Right lobe of liver (tissue), 6 donors: ENCODE results near the gene OTUD1. TPM values are rescaled to one million over a fixed set of nuclear protein-coding genes. Genes with fewer than 3 reads are reported as not detected.

Experiments
- ATAC-seq, 4 donors: fragments of 200-7000 bp; cut with Tn5 transposase; one replicate each; pipeline ENCODE4 v1.9.1; 2020; ENCODE audit warnings: mild to moderate bottlenecking in 4 of 4, moderate library complexity in 4 of 4
- DNase-seq, 3 donors: peaks; one replicate each; pipeline ENCODE4 v3.0.0-alpha.2; 2020
- H3K27ac ChIP-seq, 3 donors: fragments of 200-600 bp; one replicate each; pipeline ENCODE4 v1.8.0; 2022
- H3K27me3 ChIP-seq, 2 donors: fragments of 200-600 bp; one replicate each; pipeline ENCODE4 v1.8.0; 2022
- H3K36me3 ChIP-seq, 4 donors: fragments of 200-600 bp; sonication (generic) in 1 of 4; one replicate each; pipeline versions ENCODE4 v1.5.1 to v1.8.0; 2017 to 2022; ENCODE audit warnings: control low read depth in 1 of 4
- H3K4me1 ChIP-seq, 4 donors: fragments of 200-600 bp; sonication (generic) in 1 of 4; one replicate each; pipeline versions ENCODE4 v1.5.1 to v1.8.0; 2017 to 2022; ENCODE audit warnings: control low read depth in 1 of 4
- H3K4me3 ChIP-seq, 3 donors: fragments of 200-600 bp; one replicate each; pipeline ENCODE4 v1.8.0; 2022
- H3K9me3 ChIP-seq, 4 donors: fragments of 200-600 bp; sonication (generic) in 1 of 4; one replicate each; pipeline versions ENCODE4 v1.5.1 to v1.8.0; 2017 to 2022; ENCODE audit warnings: control low read depth in 1 of 4
- POLR2A ChIP-seq: fragments of 450-650 bp; IDR thresholded peaks from one replicate; pipeline ENCODE4 v1.6.1; 2017; ENCODE audit warnings: antibody characterized with exemption, mild to moderate bottlenecking
- WGBS: methylation state at CpG from one replicate; pipeline ENCODE4 v1.1.6; 2018; ENCODE audit warnings: low coverage, low lambda C conversion rate; ENCODE audit not compliant: insufficient coverage; ENCODE audit errors: missing lambda C conversion rate; 5-methylcytosine and 5-hydroxymethylcytosine counted together
- intact Hi-C, 2 donors: fragments of 100-400 bp; cut with DNase I; formaldehyde crosslinking; loops; one replicate each; pipeline versions ENCODE4 v1.11.2 to v1.14.1; 2022
- total RNA-seq, 6 experiments: library from RNA; depleted of rRNA in 2 of 6; stranded (reverse); fragments of >200 nt in 2 of 6; fragmentation: NEBNext Ultra II Directional in 3 of 6; extraction: Animal tissue kit (Norgen Biotek cat#: 25700) in 3 of 6; gene quantifications; one replicate each; pipeline versions ENCODE4 v1.1.0 to v1.2.4, GENCODE V29; 2016 to 2023
- TF ChIP-seq, protein P1 (sequence below), 4 donors: fragments of 200-600 bp in 3 of 4; fragments of 450-650 bp in 1 of 4; IDR thresholded peaks; one replicate each; pipeline versions ENCODE4 v1.5.1 to v1.8.0; 2016 to 2022; ENCODE audit warnings: antibody characterized with exemption in 4 of 4, mild to moderate bottlenecking in 2 of 4
- donor health status: DM: no; HTN: yes; CAD: no.
- donor health status: DM: no; HTN: no; CAD: no.
- donor health status: DM: no; HTN: no; CAD: no.
- donor health status: DM: no; HTN: yes; CAD: no.
- donor health status: DM: no; HTN: yes; CAD: no.

Gene OTUD1
- total RNA-seq, 6 experiments from 2014 or later: 3.2 to 6.4 (median 4.5) TPM

DNA sequence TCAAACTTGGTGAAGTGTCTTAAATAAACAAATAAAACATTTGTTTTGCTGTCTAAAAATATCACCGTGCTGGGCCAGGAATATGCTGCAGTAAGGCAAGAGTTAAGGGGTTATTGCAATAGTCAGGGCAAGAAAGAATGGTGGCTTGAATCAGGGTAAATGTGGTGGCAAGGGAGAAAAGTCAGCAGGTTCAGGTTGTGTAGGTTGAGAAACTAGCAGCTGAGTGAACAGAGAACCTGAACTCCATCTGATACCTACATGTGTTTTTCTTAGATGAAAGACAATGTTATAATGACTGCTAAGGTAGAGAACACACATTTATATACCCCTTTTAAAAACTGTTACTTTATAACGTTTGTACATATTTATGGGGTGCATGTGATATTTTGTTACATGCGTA lies 28.7 kb downstream of the OTUD1 start:
- DNase-seq: no peak
- ATAC-seq: no peak
- H3K4me1 ChIP-seq: peaks cover 0 to 5% (median 2%) of the 10 kb centered on the region in 4 donors
- no peak overlapping the region for H3K4me3 ChIP-seq
- H3K9me3 ChIP-seq: no peaks in the 10 kb centered on the region
- 73% methylated on average over 3 of the region's 3 CpGs for WGBS
- intact Hi-C loops: no loop called here
- TF ChIP-seq, protein P1, sequence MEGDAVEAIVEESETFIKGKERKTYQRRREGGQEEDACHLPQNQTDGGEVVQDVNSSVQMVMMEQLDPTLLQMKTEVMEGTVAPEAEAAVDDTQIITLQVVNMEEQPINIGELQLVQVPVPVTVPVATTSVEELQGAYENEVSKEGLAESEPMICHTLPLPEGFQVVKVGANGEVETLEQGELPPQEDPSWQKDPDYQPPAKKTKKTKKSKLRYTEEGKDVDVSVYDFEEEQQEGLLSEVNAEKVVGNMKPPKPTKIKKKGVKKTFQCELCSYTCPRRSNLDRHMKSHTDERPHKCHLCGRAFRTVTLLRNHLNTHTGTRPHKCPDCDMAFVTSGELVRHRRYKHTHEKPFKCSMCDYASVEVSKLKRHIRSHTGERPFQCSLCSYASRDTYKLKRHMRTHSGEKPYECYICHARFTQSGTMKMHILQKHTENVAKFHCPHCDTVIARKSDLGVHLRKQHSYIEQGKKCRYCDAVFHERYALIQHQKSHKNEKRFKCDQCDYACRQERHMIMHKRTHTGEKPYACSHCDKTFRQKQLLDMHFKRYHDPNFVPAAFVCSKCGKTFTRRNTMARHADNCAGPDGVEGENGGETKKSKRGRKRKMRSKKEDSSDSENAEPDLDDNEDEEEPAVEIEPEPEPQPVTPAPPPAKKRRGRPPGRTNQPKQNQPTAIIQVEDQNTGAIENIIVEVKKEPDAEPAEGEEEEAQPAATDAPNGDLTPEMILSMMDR (IDR thresholded peaks at IDR 0.05): no peak
- no peak for TF ChIP-seq POLR2A
- no peaks in the 10 kb centered on the region for H3K36me3 ChIP-seq
- no peaks in the 10 kb centered on the region for H3K27me3 ChIP-seq
- no peak overlapping the region for H3K27ac ChIP-seq

DNA sequence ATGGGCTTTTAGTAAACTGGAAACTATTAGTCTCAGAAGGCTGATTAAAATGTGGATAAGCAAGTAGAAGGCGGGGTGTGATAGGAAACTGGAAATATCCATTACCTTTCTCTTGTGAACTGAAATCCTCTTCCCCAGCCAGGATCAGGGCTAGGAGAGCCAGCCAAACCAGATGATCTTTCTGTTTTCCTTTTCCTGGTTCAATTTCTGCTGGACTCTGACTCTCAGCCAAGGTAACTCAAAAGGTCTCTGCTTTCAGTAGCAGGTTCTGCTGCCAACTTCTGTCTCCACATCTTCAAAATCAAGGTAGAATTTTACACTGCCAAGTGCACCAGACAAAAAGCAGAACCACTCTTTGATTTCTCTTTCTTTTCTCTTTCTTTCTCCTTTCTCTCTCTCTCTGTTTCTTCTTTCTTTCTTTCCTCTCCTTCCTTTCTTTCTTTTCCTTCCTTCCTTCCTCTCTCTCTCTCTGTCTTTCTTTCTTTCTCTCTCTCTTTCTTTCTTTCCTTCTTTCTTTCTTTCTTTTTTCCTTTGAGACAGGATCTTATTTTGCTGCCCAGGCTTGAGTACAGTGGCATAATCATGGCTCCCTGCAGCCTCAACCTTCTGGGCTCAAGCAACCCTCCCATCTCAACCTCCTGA lies 30.8 kb downstream of the OTUD1 start:
- Histone ChIP-seq H3K36me3 (no peaks in the 10 kb centered on the region), H3K4me1 (peaks cover 0 to 5% (median 2%) of the 10 kb centered on the region in 4 donors), H3K27me3 (no peaks in the 10 kb centered on the region), H3K9me3 (no peaks in the 10 kb centered on the region), H3K4me3 (no peak overlapping the region), H3K27ac (peak overlapping the region in 2 of 3 donors; percentile 3 to 22)
- ATAC-seq (peak; percentile 97 to 100 (median 99)), DNase-seq (peak in 1 of 3 donors; percentile 72)
- no peak for TF ChIP-seq POLR2A
- TF ChIP-seq, protein P1 (IDR thresholded peaks at IDR 0.05): no peak
- intact Hi-C loops: no loop called here
- WGBS: 38% methylated on average over 1 of the region's 1 CpG

DNA sequence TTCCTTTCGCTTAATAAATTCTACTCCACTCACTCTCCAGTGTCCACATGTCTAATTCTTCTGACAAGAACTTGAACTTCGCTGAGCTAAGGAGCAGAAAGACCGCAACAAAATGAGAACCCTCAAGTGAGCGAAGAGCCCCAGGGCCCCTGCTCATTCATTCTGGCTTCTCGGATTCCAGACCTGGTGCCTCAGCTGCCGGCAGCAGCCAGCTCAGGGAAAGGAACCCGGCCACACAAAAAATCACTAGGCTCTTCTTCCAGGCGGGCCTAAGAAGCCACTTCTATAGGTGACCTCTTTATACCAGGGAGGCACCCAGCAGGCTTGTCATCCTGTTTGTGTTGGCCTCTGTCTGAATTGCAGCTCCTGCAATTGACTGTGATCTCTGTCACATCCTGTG lies 33.3 kb downstream of the OTUD1 start:
- Histone ChIP-seq H3K36me3 (no peaks in the 10 kb centered on the region), H3K27ac (no peak overlapping the region), H3K9me3 (no peaks in the 10 kb centered on the region), H3K4me1 (peaks cover 0 to 5% (median 2%) of the 10 kb centered on the region in 4 donors), H3K4me3 (no peak overlapping the region), H3K27me3 (no peaks in the 10 kb centered on the region)
- WGBS: 83% methylated on average over 4 of the region's 8 CpGs
- DNase-seq (no peak), ATAC-seq (no peak)
- TF ChIP-seq, protein P1 (IDR thresholded peaks at IDR 0.05): no peak
- TF ChIP-seq POLR2A: no peak
- intact Hi-C loops: no loop called here

DNA sequence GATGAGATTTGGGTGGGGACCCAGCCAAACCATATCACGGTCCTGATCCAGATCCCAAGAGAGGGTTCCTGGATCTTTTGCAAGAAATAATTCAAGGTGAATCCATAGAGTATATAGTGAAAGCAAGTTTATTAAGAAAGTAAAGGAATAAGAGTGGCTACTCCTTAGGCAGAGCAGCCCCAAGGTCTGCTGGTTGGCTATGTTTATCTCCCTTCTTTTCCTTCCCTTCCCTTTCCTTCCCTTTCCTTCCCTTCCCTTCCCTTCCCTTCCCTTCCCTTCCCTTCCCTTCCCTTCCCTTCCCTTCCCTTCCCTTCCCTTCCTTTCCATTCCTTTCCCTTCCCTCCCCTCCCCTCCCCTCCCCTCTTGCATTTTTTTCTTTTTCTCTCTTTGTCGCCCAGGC lies 35.2 kb downstream of the OTUD1 start:
- H3K36me3 ChIP-seq: no peaks in the 10 kb centered on the region
- H3K27me3 ChIP-seq: no peaks in the 10 kb centered on the region
- H3K27ac ChIP-seq: no peak overlapping the region
- intact Hi-C loops: no loop called here
- no peak for ATAC-seq
- no peak overlapping the region for H3K4me3 ChIP-seq
- WGBS: 100% methylated on average over 1 of the region's 2 CpGs
- DNase-seq: no peak
- TF ChIP-seq POLR2A: no peak
- TF ChIP-seq, protein P1 (IDR thresholded peaks at IDR 0.05): no peak
- no peaks in the 10 kb centered on the region for H3K9me3 ChIP-seq
- H3K4me1 ChIP-seq: peaks cover 0 to 7% (median 2%) of the 10 kb centered on the region in 4 donors
